Fibroblast of pulmonary artery (primary cell): Measurements from ENCODE around the gene CYB561D2.

Experiments used
- DNase-seq: peaks from one replicate; pipeline ENCODE4 v3.0.0-alpha.2; 2010; ENCODE audit warnings: low read depth
- H3K4me3 ChIP-seq: replicated peaks from 2 replicates; pipeline ENCODE4 v1.5.1; 2011; ENCODE audit warnings: low read depth, mild to moderate bottlenecking, control low read depth, low read length, moderate library complexity
- CTCF ChIP-seq: IDR thresholded peaks from 2 replicates; pipeline ENCODE4 v1.5.1; 2011; ENCODE audit warnings: mild to moderate bottlenecking, control low read depth, low read length, inconsistent platforms; ENCODE audit errors: missing control alignments

CYB561D2 gene

GRCh38 chr3:50382722-50383121 lies 32.1 kb downstream of the CYB561D2 start:
- DNase-seq: no peak
- H3K4me3 ChIP-seq: no peak overlapping the region
- TF ChIP-seq CTCF: no peak

- no peak for TF ChIP-seq CTCF
- no peak for DNase-seq
- no peak overlapping the region for H3K4me3 ChIP-seq
Measured at GRCh38 chr3:50383750-50384149, 33.1 kb downstream of the CYB561D2 start.

GRCh38 chr3:50385754-50386153 lies 35.1 kb downstream of the CYB561D2 start:
- TF ChIP-seq CTCF: no peak
- DNase-seq: no peak
- no peak overlapping the region for H3K4me3 ChIP-seq

- no peak for DNase-seq
- no peak overlapping the region for H3K4me3 ChIP-seq
Measured at GRCh38 chr3:50388016-50388719, 37.5 kb downstream of the CYB561D2 start.

GRCh38 chr3:50388720-50389413 lies 38.2 kb downstream of the CYB561D2 start:
- no peak overlapping the region for H3K4me3 ChIP-seq
- no peak for DNase-seq
- TF ChIP-seq CTCF: no peak

More at GRCh38 chr3:50388016-50388719, 37.5 kb downstream of the CYB561D2 start:
- TF ChIP-seq CTCF: peak; percentile 27

GRCh38 chr3:50389414-50389767 lies 38.7 kb downstream of the CYB561D2 start:
- TF ChIP-seq CTCF: no peak
- no peak for DNase-seq
- no peak overlapping the region for H3K4me3 ChIP-seq
